GM12874 (cell line): ENCODE measurements around the gene HDAC11.

Experiments
- TF ChIP-seq, protein P1 (sequence below): IDR thresholded peaks from 2 replicates; pipeline ENCODE4 v1.5.1; 2011; ENCODE audit warnings: low read depth, mild to moderate bottlenecking, control low read depth, low read length, moderate library complexity; ENCODE audit not compliant: insufficient read depth

The HDAC11 gene

GRCh38 chr3:13474776-13475303, 5.3 kb upstream of the HDAC11 start:
- TF ChIP-seq, protein P1, sequence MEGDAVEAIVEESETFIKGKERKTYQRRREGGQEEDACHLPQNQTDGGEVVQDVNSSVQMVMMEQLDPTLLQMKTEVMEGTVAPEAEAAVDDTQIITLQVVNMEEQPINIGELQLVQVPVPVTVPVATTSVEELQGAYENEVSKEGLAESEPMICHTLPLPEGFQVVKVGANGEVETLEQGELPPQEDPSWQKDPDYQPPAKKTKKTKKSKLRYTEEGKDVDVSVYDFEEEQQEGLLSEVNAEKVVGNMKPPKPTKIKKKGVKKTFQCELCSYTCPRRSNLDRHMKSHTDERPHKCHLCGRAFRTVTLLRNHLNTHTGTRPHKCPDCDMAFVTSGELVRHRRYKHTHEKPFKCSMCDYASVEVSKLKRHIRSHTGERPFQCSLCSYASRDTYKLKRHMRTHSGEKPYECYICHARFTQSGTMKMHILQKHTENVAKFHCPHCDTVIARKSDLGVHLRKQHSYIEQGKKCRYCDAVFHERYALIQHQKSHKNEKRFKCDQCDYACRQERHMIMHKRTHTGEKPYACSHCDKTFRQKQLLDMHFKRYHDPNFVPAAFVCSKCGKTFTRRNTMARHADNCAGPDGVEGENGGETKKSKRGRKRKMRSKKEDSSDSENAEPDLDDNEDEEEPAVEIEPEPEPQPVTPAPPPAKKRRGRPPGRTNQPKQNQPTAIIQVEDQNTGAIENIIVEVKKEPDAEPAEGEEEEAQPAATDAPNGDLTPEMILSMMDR, result no peak

- TF ChIP-seq, protein P1, result no peak
These were observed 4.1 kb upstream of the HDAC11 start for GRCh38 chr3:13475871-13476590.

DNA sequence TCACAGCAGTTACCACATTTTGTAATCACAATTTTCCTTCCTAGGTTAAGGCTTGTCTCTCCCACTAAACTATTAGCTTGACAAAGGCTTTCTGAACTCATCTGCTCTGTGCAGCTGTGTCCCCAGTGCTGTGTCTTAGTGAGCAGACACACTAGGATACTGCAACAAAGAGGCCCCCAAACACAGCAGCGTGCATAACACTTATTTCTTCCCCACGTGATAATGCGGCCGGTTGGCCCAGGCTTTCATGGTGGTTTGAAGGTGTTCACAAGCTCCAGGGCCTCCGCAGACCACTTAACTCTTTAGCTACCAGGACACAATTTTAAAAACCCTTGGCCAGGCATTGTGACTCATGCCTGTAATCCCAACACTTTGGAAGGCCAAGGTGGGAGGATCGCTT, 2.2 kb upstream of the HDAC11 start:
- TF ChIP-seq, protein P1, result no peak

DNA sequence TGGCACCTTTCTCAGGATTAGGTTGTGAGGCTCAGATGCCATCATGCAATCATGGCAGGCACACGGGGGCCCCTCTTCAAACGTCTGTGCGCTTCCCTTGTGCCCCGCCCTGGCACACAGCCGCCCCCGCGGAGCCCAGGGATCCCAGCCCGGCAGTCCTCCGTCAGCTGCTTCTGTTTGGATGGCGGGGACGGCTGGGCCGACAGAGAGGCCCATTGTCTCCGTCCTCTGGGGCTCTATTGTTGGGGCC, 849 bp upstream of the HDAC11 start:
- TF ChIP-seq, protein P1, result no peak

- TF ChIP-seq, protein P1, result no peak
These were observed 523 bp downstream of the HDAC11 start for GRCh38 chr3:13480340-13481318.

DNA sequence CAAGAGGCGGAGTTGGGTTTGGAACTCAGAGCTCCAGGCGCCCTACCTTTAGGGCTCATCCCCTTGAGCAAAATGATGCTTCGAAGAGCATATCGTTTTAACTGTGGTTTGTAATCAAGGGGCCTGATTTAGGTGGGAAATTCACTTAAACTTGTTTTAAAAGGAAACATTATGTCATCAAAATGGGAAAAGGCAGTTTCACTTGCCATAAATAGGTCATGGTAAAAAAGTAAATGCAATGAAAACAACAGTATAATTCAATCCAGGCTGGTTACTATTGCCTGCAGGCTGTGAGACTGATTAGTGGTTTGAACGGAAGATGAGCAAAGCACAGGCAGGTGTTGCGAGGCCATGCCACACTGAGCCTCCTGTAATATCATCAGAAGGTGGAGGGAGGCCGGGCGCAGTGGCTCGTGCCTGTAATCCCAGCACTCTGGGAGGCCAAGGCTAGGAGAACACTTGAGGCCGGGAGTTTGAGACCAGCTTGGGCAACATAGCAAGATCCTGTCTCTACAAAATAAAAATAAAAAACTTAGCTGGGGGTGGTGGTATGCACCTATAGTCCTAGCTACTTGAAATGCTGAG, 2.1 kb downstream of the HDAC11 start:
- TF ChIP-seq, protein P1, result no peak

DNA sequence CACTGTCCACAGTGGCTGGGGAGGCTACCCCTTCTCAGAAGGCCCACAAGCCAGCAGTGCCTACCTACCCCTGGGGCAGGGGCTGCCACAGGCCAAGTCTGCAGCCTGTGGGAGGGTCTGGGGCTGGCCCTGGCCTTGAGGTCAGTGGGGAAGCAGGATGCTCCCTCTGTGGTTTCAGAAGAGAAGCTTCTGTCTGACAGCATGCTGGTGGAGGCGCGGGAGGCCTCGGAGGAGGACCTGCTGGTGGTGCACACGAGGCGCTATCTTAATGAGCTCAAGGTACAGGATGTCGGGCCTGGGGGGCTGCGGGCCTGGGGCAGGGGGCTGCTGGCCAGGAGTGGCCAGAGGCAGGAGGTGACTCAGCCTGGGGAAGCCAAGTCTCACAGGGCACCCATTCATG, 3.2 kb downstream of the HDAC11 start:
- TF ChIP-seq, protein P1, result no peak
